Epithelial cell of esophagus (primary cell): ENCODE data around the gene SLIT3.

Experiments used
- DNase-seq: peaks from one replicate; pipeline ENCODE4 v3.0.0; 2010; ENCODE audit warnings: low read depth
- H3K4me3 ChIP-seq: 2 replicates; pipeline ENCODE4 v1.5.1; 2011; ENCODE audit warnings: mild to moderate bottlenecking, low read length, control low read depth
- TF ChIP-seq, protein P1 (sequence below): IDR thresholded peaks from 2 replicates; pipeline ENCODE4 v1.5.1; 2011; ENCODE audit warnings: low read depth, mild to moderate bottlenecking, low read length, control low read depth, inconsistent platforms; ENCODE audit not compliant: insufficient read depth; ENCODE audit errors: missing control alignments

The SLIT3 gene

DNA sequence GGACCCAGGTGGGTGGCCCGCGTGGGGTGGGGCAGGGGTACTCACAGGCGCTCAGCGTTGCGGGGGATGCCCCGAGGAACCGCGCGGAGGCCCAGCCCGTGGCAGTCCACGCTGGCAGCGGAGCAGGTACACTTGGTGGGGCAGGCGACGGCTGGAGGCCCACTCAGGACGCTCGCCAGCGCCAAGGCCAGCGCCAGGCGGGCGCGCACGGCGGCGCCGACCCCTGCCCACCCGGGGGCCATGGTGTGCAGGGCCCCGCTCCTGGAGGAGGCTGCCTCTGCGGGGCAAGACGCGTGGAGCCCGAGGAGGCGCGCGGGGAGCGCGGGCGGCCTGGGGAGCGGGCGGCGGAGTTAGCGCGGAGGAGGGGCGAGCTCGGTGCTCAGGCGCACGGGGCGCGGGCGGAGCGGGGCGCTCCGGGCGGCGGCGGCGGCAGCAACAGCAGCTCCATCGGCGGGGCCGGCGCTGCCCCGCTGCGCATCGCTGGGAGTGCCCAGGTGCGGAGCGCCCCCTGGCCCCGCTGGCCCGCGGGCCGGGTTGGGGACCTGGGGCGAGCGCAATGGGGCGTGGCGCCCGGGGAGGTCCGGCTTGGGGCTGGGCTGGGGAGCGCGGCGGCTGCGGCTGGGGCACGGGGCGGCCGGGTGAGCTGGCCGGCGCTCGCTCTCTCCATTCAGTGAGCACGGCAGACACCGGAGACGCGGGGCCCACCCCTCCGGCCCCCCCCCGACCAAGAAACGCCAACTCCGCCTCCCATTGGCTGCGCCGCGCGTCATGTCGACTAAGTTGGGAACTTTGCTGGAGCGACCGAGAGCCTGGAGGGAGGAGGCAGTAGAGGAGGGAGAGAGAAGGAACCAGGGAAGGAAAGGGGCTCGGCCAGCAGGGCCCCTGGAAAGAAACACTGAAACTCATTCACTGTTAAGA is at the start of gene SLIT3:
Gene SLIT3 (minus strand): TSS at position 672 of the 918 bp plus-strand sequence. CDS start 430 bp downstream, at position 242.
- TF ChIP-seq, protein P1, sequence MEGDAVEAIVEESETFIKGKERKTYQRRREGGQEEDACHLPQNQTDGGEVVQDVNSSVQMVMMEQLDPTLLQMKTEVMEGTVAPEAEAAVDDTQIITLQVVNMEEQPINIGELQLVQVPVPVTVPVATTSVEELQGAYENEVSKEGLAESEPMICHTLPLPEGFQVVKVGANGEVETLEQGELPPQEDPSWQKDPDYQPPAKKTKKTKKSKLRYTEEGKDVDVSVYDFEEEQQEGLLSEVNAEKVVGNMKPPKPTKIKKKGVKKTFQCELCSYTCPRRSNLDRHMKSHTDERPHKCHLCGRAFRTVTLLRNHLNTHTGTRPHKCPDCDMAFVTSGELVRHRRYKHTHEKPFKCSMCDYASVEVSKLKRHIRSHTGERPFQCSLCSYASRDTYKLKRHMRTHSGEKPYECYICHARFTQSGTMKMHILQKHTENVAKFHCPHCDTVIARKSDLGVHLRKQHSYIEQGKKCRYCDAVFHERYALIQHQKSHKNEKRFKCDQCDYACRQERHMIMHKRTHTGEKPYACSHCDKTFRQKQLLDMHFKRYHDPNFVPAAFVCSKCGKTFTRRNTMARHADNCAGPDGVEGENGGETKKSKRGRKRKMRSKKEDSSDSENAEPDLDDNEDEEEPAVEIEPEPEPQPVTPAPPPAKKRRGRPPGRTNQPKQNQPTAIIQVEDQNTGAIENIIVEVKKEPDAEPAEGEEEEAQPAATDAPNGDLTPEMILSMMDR = peak; percentile 23
- peak within 1 kb of the TSS; percentile 33 for H3K4me3 ChIP-seq
- peak; percentile 84 for DNase-seq

DNA sequence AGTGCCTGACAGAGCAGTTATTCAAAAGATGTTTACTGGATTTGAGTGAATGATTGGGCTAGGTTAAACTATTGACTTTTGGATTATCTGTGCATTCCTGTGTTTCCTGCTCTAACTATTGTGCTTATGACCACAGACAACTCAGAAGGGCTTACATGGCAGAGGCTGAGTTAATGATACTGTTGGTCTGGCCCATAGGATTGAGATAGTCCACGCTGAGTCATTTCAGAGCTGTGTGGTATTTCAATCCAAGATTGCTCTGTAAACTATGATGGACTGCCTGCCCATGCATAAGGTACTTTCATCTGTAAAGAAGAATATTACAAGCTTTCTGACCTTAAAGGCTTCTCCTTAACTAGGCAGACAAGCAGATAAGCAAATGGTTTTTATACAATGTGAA is 49.1 kb upstream of the SLIT3 start:
- TF ChIP-seq, protein P1 = no peak
- peak; percentile 82 for DNase-seq

DNA sequence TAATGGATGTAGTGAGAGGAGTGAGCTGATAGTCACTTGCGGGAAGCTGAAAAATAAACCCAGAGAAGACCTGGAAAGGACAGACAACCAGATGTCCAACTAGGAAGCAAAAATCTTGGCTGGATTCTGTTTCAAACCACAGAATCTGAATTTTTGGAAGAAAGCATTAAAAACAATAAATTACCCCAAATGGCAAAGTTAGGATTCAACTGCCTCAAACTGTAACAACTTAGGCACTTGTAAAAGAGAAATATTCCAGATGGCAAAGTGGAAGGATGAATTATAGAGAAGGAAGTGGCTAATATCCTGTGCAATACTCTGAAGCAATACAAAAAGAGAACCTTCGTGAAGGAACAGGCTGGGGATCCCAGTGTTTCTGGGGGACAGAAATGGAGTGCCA is 46.8 kb upstream of the SLIT3 start:
- H3K4me3 ChIP-seq = no peak overlapping the region
- DNase-seq = no peak
- TF ChIP-seq, protein P1 = no peak

More for the DNA sequence above, 49.1 kb upstream of the SLIT3 start:
- H3K4me3 ChIP-seq = no peak overlapping the region

DNA sequence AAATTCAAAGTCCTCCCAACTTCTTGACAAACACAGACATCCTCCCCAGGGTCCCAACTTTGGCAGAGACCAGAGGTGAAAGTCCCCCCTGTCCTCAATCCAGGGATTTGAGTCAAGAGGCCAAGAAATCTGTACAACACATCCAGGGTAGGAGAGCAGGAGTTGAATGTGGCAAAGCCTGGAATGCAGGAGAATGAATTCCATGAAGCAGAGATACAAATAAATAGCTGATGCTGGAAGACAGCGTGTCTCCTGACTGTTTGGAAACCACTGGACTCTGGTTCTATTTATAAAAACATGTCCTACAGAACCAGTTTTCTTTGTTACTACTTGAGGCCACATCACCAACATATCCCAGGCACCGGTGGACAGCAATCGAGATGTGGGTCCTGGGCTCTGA is 43.7 kb upstream of the SLIT3 start:
- DNase-seq = no peak

DNA sequence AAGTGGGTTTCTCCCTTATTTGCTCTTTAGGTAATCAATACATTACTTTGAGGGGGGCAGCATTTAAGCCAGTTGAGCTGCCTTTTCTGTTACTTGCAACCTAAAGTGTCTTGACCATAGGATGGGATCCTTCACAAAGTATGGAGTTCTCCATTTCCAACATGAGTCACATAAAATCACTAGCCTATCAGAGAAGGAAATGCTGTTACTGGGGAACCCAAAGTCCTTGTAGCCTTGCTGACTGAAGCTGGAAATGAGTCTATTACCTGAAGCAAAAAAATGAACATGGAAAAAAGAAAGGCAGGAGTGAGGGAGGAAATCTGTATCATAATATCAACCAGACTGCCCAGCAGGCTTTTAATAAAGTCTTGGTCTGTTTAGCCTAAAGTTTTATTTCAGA is 42.8 kb upstream of the SLIT3 start:
- TF ChIP-seq, protein P1 = no peak
- no peak for DNase-seq
- no peak overlapping the region for H3K4me3 ChIP-seq

More for the DNA sequence above, 43.7 kb upstream of the SLIT3 start:
- no peak overlapping the region for H3K4me3 ChIP-seq
- TF ChIP-seq, protein P1 = no peak

DNA sequence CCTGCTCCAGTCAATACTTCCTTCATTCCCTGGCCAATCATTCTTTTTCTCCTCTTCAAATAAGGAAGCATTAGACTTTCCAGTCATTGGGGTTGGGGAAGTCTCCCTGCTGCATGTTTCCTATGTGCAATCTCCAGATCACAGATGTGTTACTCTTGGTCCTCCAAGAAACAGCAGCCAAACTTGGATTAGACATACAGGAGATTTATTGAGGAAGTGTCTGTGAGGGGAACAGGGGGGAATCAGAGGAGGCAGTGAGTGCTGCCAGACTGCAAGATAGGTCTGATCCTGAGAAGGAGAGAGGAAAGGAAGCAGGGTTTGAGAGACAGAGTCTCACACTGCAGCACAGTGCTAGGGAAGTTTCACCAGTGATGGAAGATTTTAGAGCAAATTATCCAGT is 40.6 kb upstream of the SLIT3 start:
- TF ChIP-seq, protein P1 = no peak
- no peak overlapping the region for H3K4me3 ChIP-seq
- no peak for DNase-seq
